Left lung (tissue), 10 donors: ENCODE results near the gene DENND1A. TPM values are rescaled to one million over a fixed set of nuclear protein-coding genes. Genes with fewer than 3 reads are reported as not detected.

ENCODE experiments used
- ATAC-seq: fragments of 200-7000 bp; cut with Tn5 transposase; one replicate; pipeline ENCODE4 v1.9.1; 2020; ENCODE audit warnings: moderate library complexity
- DNase-seq, 4 donors: peaks; one replicate each; pipeline ENCODE4 v3.0.0-alpha.2; 2013 to 2020
- H3K27ac ChIP-seq, 2 donors: fragments of 200-600 bp; sonication (generic) in 1 of 2; one replicate each; pipeline versions ENCODE4 v1.5.0 to v1.8.0; 2020 to 2021
- H3K27me3 ChIP-seq, 2 donors: fragments of 200-600 bp; sonication (generic) in 1 of 2; one replicate each; pipeline versions ENCODE4 v1.5.0 to v1.8.0; 2020 to 2021
- H3K36me3 ChIP-seq, 2 donors: fragments of 200-600 bp; sonication (generic) in 1 of 2; one replicate each; pipeline versions ENCODE4 v1.5.0 to v1.8.0; 2020 to 2021
- H3K4me1 ChIP-seq, 2 donors: fragments of 200-600 bp; one replicate each; pipeline ENCODE4 v1.8.0; 2021
- H3K4me3 ChIP-seq, 2 donors: fragments of 200-600 bp; sonication (generic) in 1 of 2; one replicate each; pipeline versions ENCODE4 v1.5.0 to v1.8.0; 2020 to 2021; ENCODE audit warnings: mild to moderate bottlenecking in 1 of 2
- H3K9me3 ChIP-seq, 2 donors: fragments of 200-600 bp; sonication (generic) in 1 of 2; one replicate each; pipeline versions ENCODE4 v1.5.0 to v1.8.0; 2020 to 2021
- CTCF ChIP-seq, 2 donors: fragments of 200-600 bp; sonication (generic) in 1 of 2; IDR thresholded peaks; one replicate each; pipeline versions ENCODE4 v1.5.0 to v1.8.0; 2021; ENCODE audit warnings: antibody characterized with exemption in 2 of 2
- intact Hi-C, 2 donors: fragments of 100-400 bp; cut with DNase I; formaldehyde crosslinking; loops; one replicate each; pipeline versions ENCODE4 v1.11.2 to v1.14.2; 2022
- polyA plus RNA-seq, 6 donors: library from polyadenylated mRNA; unstranded; fragments of 120-200 nt; gene quantifications; one replicate each; pipeline ENCODE4 v1.2.1, GENCODE V29; 2013; ENCODE audit not compliant: insufficient read length in 6 of 6
- total RNA-seq, 2 donors: library from RNA; stranded (reverse); fragmentation: NEBNext Ultra II Directional; extraction: Animal tissue kit (Norgen Biotek cat#: 25700); gene quantifications; one replicate each; pipeline ENCODE4 v1.2.1, GENCODE V29; 2021
- donor health status: DM: no; HTN: yes; CAD: no.
- donor health status: DM: no; HTN: no; CAD: no.

The DENND1A gene
- total and polyA plus RNA-seq, 8 donors = 8.3 to 23.2 (median 9.7) TPM

GRCh38 chr9:123391946-123392345 is 538.0 kb downstream of the DENND1A start:
- no peaks in the 10 kb centered on the region for H3K27me3 ChIP-seq
- intact Hi-C loops = no loop called here
- TF ChIP-seq CTCF (IDR thresholded peaks at IDR 0.05) = no peak
- no peak overlapping the region for H3K4me3 ChIP-seq
- peaks cover 0 to 3% of the 10 kb centered on the region in 2 donors for H3K9me3 ChIP-seq
- H3K36me3 ChIP-seq = no peaks in the 10 kb centered on the region
- ATAC-seq (no peak), DNase-seq (peak in 1 of 4 donors; percentile 65)
- H3K27ac ChIP-seq = no peak overlapping the region
- peaks cover 0 to 4% of the 10 kb centered on the region in 2 donors for H3K4me1 ChIP-seq

GRCh38 chr9:123391233-123391632 is 538.7 kb downstream of the DENND1A start:
- intact Hi-C loops = no loop called here
- Histone ChIP-seq H3K4me3 (no peak overlapping the region), H3K27ac (no peak overlapping the region), H3K9me3 (peaks cover 0 to 3% of the 10 kb centered on the region in 2 donors), H3K36me3 (no peaks in the 10 kb centered on the region), H3K4me1 (peaks cover 0 to 4% of the 10 kb centered on the region in 2 donors), H3K27me3 (no peaks in the 10 kb centered on the region)
- ATAC-seq = no peak
- TF ChIP-seq CTCF (IDR thresholded peaks at IDR 0.05) = no peak
- DNase-seq = no peak

GRCh38 chr9:123390337-123391135 is 539.4 kb downstream of the DENND1A start:
- peaks cover 0 to 3% of the 10 kb centered on the region in 2 donors for H3K9me3 ChIP-seq
- ATAC-seq (no peak), DNase-seq (peak in 1 of 4 donors; percentile 57)
- TF ChIP-seq CTCF (IDR thresholded peaks at IDR 0.05) = no peak
- no peaks in the 10 kb centered on the region for H3K36me3 ChIP-seq
- no peak overlapping the region for H3K4me3 ChIP-seq
- no peaks in the 10 kb centered on the region for H3K27me3 ChIP-seq
- intact Hi-C loops = no loop called here
- H3K4me1 ChIP-seq = peaks cover 0 to 4% of the 10 kb centered on the region in 2 donors
- H3K27ac ChIP-seq = no peak overlapping the region

DNA sequence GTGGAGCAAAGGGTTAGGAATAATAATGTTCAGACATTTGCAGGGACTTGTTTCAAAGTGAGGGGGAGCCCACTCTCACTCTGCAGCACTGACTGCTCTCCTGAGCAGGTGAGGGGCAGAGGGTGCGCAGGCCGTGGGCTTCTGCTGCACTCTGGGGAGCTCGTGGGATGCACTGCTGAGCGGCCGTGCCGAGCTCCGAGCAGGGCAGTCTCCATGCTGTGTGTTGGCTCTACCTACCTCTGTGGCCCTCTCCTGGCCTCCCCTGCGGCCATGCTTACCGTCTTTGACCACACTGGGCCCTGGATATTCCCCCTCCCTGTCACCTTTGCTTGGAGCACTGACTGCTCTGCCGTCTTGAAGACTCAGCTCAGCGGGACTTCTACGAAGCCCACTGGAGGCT is 540.2 kb downstream of the DENND1A start:
- no peak overlapping the region for H3K4me3 ChIP-seq
- no peak overlapping the region for H3K27ac ChIP-seq
- H3K9me3 ChIP-seq = peaks cover 0 to 3% of the 10 kb centered on the region in 2 donors
- H3K36me3 ChIP-seq = no peaks in the 10 kb centered on the region
- no peaks in the 10 kb centered on the region for H3K27me3 ChIP-seq
- TF ChIP-seq CTCF (IDR thresholded peaks at IDR 0.05) = no peak
- intact Hi-C loops = no loop called here
- DNase-seq = peak in 1 of 4 donors; percentile 47
- no peak for ATAC-seq
- peaks cover 0 to 4% of the 10 kb centered on the region in 2 donors for H3K4me1 ChIP-seq

DNA sequence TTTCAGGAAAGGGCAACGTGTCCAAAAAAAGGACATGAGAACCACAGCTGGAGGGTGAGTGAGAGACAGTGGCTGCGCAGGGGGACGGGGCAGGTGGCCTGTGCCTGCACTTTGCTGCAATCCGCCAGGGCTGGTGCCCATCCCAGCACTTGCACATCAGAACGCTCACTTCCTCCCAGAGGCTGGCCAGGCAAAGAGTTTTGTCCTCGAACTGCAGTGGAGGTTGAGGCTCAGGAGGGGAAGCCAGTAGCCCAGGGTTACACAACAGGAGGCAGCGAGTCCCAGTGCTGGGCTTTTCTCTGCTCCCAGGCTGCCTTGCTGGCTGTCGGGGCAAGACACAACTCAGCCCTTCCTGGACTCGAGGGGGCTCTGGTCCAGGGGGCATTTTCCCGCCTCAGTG is 540.9 kb downstream of the DENND1A start:
- H3K27ac ChIP-seq = no peak overlapping the region
- peaks cover 0 to 2% of the 10 kb centered on the region in 2 donors for H3K36me3 ChIP-seq
- no peaks in the 10 kb centered on the region for H3K27me3 ChIP-seq
- intact Hi-C loops = no loop called here
- DNase-seq (peak in 1 of 4 donors; percentile 65), ATAC-seq (no peak)
- peaks cover 0 to 4% of the 10 kb centered on the region in 2 donors for H3K4me1 ChIP-seq
- no peak overlapping the region for H3K4me3 ChIP-seq
- no peak for TF ChIP-seq CTCF (IDR thresholded peaks at IDR 0.05)
- peaks cover 0 to 3% of the 10 kb centered on the region in 2 donors for H3K9me3 ChIP-seq
